HL-60/S4 (cell line): ENCODE data around the gene NTMT1.

Source experiments
- in situ Hi-C: fragments of 300-500 bp; cut with MboI; formaldehyde crosslinking; loops from 2 replicates; pipeline ENCODE4 v1.14.3; 2022; ENCODE audit warnings: low sequenced_read_pairs

The NTMT1 gene

DNA sequence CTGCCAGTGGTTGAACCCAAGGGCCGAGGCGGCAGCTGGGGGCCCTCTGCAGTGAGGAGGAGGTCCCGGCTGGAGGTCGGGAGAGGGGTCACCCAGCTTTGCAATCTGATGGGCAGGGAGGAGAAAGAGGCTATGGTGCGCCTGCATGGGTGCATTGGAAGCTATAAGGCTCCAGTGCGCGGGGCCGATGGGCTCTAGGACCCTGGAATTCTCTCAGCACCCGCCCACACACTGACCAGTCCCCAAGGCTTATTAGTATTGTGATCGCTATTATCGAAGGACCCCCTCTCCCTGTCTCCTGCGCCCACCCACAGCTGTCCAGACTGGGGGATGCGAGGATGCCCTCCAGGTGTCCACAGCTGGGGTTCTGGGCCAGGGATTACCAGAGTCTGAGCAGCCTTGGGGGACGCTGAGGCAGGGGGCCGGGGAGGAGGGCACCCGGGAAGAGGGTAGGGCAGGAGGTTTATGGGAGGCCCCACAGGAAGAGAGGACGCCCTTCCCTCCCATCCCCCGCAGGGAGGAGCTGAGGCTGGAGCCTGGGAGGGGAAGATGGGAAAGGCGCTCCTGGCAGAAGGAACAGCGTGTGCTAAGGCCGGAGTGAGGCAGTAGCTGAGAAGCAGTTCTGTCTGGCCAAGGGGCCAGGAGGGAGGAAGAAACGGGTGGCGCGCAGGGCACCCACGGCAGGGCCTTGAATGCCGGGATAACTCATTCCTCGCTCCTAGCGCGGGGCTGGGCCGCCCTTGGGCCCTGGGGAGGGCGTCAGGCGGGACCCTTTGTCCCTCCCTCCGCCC, 29.2 kb upstream of the NTMT1 start:
- in situ Hi-C loops: no loop called here

DNA sequence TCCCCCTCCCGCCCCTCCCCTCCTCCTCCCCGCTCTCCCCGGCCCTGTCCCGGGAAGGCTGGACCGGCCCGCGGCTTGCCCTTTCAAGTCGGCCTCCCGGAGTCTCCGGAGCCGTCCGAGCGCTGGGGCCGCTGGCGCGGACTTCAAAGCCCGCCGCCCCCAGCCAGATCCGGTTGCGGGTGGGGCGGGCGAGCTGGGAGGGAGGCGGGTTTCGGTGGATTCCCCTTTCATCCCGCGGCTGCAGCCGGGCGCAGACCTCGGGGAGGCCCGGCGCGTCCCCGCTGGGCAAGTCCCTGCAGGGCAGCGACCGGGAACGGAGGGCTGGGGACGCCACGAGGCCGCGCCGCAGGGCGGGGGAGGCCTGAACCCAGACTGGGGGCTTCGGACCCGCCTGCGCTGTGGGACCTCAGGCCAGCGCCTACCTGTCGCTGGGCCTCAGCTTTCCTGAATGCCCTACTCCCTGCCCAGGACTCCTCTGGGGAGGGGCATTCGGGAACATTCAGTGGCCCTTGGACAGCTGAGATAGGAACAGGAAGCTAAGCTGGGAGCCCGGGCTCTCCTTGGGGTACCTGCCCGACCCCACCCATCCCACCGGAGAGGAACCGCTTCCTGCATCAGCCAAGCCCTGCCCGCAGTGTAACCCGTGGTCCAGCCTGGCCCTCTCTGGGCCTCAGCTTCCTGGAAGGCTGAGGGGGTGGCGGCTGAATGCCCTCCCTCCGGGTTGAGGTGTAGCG, 28.4 kb upstream of the NTMT1 start:
- in situ Hi-C loops: no loop called here

DNA sequence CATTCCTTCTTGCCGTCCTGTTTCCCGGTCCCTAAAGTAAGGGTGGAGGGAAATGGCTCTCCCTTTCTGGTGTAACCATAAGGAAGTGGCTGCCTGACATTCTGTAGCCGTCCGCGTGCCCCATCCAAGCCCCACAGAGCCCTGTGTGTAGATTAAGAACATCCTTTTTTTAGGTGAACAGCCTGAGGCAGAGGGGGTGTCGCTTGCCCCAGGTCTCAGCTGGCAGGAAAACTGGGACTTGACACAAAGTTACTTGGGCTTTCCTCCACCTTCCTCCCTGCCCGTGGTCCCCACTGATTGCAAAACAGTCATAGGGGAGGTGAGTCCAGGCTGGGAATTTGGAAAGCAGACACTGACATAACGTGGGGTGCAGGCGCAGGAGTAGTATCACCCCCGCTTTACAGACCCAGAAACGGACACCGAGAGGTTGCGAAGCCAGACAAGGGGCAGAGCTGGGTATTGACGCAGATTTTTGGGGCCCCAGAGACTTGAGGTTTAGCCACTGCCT, 27.8 kb upstream of the NTMT1 start:
- in situ Hi-C loops: no loop called here

DNA sequence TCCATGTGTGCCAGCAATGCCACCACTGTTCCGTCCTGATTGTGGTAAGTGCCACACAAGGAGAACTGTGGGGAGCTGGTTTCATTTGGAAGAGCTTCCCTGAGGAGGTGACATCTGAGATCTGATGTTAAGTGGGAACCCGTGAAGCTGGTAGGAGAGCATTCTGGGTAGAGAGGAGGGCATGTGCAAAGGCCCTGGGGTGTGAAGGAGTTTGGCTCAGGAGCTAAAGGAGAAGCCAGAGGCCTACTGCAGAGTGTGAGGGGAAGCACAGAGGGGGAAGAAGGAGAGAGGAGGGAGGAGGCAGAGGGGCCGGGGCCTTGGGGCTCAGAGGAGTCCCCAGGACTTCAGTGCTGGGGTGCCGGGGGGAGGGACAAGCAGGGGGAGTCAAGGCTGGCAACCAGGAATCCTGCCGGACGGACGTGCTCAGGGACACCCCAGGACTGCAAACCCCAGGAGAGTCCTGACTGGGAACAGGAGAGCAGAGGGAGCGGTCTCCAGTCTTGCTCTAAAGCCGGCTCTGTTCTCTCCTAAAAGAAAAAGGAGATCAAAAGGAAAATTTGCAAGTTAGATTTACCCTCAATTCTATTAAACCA, 24.8 kb upstream of the NTMT1 start:
- in situ Hi-C loops: no loop called here

DNA sequence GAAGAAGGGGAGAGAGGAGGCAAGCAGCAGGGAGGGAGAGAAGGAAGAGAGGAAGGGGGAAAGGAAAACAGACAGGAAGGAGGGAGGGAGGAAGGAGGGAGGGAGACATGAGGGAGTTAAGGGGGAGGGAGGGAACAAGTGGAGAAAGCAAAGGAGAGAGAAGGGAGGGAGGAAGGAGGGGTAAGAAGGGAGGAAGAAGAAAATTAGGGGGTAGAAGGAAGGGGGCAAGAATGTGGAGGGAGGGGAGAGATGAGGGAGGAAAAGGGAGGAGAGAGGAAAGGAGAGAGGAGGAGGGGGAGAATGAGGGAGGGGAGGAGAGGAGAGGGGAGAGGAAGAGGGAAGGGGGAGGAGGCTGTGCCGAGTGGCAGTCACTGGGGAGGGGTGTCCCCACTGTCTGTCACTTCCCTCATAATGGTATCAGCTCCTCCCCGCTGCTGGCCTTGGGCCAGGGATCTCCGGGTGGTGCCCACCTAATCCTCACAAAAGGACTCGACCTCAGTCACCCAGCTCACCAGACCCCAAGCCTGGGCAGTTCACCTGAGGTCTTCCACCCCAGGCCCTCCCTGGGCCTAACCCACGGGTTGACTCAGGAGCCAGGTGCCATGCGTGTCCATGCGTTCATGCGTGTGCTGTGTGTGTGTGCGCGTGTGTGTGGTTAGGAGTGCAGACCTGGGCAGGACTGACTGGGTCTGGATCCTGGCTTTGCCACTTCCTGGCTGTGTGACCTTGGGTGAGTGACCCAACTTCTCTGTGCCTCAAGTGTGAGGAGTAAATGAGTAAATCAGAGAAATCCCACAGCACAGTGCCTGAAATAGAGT, 23.2 kb upstream of the NTMT1 start:
- in situ Hi-C loops: no loop called here

DNA sequence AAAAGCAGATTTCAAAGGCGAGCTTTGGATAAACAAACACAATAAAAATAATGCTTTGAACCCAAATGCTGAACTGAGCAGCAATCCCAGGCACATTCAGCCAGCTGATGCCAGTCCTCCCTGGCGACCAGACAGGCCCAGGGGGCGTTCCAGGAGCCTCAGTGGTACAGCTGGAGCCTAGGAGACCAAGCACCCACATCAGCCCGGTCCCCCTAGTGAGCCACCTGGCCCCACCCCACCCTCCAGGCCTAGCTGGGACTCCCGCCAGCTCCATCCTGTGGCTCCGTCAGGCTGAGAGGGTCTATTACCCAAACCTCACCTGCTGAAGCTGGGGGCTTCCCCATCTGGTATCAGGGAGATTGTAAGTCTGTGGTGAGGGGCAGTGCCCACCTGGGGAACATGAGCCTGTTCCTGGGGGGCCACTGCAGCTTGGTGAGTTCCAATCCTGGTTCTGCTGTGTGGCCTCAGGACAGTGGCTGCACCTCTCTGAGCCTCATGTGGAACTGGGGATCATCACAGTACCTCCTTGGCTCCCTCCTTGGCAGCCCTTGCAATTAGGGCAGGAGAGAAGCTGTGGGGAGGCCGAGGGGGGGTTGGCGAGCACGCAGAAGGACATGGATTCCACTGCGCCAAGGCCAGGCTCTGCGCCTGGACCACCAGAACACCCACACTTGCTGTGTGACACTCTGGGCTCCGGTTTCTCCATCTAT, 21.8 kb upstream of the NTMT1 start:
- in situ Hi-C loops: no loop called here

DNA sequence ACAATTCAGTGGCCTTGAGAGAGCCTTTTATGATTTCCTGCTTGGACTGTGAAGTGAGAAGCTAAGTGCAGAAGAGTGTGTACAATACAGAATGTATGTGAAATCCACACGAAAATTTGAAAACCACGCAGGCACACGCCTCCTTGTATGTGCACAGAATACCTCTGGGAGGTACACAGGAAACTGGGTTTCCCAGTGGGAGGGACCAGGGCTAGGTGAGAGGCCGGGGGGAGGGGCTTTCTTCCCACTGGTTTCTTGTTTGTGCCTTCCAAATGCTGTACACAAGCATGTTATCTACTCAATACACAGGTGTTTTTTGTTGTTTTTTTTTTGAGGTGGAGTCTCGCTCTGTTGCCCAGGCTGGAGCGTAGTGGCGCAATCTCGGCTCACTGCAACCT, 21.2 kb upstream of the NTMT1 start:
- in situ Hi-C loops: no loop called here

DNA sequence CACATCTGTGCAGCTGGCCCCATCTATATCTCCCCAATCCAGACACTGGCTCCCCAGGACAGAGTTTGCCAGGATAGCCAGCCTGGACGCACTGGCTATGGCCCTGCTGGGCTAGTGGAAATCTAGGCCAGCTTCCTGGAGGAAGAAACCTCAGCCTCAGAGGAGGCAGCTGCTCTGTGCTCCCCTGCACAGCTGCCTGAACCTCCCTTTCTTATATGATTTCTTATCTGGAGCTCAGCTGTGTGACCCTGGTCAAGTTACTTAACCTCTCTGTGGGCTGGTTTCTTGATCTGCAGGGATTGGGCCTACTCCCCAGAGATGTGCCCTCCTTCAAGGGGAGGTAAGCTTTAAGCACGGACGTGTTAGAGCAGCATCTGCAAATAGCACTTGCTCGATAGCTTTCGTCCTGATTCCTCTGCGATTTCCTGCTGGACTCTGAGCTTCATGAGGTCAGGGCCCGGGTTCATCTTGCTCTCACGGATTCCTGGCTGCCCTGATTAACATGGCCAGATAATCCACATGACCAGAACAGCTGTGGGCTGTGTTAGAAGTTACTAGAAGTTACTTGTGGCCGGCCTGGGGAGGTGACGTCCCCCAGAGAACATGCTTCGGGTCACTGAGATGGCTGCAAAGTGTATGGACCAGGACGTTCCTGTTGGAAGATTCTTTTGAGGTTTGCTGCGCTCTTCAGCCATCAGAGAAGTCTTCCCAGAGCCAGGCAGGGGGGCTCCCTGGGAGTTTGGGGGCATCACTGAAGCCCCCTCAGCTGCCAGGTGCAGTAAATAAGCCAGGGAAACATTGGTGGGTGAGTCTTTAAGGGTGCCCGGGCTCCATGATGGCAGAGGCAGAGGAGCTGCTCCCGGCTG, 19.6 kb upstream of the NTMT1 start:
- in situ Hi-C loops: no loop called here

DNA sequence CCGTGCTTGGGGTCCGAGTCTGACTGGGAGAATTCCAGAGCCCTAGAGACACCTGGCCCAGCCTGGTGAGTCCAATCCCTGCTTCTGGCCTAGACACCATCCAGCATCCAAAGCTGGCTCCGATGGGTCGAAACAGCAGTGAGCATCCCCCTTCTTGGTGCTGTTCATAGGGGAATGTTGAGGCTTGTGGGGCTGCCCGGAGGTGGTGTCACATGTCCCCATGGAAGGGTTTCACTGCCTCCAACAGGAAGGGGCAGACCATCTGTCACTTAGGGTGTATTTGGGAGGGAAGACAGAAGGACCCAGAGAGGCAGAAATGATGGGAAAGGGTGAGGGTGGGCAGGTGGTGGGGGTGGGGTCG, 19.0 kb upstream of the NTMT1 start:
- in situ Hi-C loops: no loop called here

DNA sequence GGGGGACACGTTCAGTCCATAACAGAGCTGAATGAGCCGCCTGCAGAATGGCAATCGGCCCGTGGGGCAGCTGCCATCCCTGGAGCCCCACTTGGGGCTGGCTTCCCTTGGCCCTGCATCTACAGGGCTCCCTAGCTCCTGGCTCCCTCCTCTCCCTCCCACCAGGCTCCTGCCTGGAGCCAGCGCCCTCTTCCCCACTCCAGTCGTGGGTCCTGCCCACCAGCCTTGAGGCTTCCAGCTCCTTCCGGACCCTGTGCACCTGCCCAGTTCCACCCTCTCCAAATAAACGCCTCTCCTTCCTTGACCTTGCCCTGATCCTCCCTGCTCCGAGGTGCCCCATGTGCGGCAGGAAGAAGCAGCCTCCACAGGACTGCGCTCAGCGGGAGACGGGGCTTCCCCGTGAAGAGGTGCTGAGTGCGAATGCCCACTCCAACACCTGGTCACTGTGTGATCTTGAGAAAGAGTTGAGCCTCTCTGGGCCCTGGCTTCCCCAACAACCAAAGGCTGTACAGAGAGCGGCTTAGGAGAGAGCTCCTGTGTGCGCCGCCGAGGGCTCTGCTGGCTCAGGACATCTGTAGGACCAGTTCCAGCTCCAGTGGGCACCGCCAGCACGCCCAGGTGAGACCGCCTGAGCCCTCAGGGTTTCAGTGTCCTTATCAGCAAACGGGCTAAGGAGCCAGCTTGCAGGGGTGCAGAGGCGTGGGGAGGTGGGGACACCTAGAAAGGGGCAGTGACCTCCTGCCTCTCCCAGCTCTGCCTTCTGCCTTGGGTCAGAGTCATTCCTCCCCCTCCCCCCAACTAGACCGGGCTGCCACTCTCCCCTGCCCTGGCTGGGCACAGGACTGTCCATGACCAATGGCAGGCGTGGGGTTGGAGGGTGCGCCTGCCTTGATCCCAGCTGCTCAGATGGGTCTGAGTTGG, 17.1 kb upstream of the NTMT1 start:
- in situ Hi-C loops: no loop called here

DNA sequence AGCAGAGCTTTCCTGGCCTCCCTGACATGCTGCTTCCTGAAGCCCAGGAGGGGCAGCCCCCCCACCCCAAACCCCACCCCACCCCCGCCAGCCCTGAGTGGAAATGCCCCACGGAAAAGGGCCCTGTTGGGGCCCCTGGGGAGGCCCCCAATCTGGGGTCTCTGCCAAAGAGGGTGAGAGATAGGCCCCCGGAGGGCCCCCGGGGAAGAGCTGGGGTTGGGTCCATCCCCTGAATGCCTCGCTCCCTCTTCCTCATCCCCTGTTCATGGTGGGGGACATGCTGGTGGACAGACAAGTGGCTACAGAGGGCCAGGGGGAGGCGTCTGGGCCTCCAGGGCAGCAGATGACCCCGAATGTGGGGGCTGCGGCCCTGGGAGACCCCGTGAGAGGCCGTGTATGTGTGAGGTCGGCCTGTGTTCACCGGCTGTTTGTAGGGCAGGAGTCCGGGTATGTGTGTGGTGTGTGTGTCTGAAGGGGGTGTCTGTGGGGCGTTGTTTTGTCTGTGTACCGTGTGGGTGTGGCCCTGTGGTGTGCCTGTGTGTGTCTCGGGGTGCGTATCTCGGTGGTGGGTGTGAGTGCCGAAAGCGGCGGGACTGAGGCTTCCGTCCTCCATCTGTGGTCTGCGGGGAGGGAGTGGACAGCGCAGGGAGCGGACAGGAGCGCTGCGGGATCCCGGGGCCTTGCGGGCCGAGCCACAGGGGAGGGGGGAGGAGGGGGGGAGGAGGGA, 16.3 kb upstream of the NTMT1 start:
- in situ Hi-C loops: no loop called here

DNA sequence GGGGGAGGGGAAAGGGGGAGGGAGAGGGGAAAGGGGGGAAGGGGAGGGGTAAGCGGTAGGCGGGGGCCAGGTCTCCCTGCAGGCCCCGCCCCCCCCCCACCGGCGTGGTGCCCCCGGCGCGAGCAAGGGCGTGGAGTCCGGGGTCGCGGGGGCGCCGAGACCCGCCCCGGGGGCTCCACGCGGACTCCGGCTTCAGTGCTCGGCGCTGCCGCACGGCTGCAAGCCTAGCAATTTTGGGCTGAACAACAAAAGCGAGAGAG, 15.8 kb upstream of the NTMT1 start:
- in situ Hi-C loops: no loop called here

DNA sequence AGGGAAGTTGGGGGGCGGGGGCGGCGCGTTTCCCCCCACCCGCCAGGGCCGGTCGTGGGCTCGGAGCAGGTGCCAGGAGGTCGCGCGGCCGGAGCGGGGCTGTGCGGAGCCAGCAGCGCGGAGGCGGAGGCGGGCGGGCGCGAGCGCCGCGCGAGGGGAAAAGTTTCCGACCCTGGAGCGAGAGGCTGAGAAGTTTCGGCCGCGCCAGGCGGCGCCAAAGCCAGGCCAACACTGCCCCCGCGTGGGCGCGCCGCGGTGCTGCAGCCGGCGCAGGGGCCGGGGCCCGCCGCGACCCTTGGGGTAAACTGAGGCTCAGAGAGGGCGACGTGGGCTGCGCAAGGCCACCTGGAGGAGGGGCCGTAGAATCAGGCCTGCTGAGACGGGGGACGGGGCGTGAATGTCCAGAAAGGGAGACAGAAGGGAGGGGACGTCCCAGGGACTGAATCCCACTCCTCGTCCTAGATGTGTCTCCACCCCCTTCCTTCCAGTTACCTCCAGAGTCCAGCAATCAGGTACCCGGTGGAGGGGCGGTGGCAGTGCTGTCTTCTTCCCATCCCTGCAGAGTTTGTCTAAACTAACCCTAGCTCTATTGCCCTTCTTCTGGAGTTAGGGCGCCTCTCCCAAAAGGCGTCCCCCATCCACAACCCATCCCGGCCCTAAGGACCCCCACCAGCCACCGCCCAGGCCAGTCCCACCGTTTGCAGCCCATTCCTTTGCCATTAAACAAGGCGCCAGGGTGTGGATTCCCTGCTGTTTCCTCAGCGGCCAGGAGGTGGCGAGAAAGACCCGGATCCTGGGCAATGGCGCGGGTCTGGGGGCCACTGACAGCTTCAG, 15.3 kb upstream of the NTMT1 start:
- in situ Hi-C loops: no loop called here

DNA sequence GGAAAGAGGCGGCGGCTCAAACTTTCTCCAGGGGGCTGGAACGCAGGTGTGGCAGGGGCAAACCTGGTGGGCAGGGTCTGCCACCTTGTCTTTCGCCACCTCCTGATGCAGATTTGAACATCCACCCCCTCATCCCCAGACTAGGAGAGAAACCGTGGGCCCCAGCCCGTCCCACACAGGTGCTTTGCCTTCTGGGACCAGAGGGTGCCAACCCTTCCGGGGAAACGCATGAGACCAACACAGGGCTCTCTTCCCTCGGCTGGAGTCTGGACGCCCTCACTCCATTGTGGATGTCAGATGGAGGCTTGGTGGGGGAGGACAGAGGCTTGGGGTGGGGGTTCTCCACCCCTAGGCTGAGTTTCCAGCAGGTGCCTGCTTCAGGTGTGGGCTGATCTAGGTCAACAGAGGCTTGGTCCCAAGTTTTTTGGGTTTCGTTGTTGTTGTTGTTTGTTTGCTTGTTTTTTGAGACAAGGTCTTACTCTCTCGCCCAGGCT, 14.6 kb upstream of the NTMT1 start:
- in situ Hi-C loops: no loop called here

DNA sequence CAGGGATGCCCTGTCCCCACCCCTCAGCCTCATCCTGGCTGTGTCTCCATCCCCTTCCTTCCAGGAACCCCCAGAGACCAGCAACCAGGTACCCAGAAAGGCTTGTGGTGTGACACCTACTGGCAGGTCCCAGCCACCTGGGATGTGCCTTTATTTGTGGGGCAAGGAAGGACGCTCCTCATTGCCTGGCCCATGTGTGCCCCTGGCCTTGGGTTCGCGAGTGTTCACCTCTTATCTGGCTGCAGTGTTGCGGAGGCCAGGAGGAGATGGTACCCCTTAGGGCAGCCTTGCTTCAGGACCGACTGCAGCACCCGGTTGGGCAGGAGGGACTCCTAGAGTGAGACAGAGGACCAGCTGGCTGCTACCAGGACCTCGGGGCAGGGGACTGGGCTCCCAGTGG, 13.8 kb upstream of the NTMT1 start:
- in situ Hi-C loops: no loop called here

DNA sequence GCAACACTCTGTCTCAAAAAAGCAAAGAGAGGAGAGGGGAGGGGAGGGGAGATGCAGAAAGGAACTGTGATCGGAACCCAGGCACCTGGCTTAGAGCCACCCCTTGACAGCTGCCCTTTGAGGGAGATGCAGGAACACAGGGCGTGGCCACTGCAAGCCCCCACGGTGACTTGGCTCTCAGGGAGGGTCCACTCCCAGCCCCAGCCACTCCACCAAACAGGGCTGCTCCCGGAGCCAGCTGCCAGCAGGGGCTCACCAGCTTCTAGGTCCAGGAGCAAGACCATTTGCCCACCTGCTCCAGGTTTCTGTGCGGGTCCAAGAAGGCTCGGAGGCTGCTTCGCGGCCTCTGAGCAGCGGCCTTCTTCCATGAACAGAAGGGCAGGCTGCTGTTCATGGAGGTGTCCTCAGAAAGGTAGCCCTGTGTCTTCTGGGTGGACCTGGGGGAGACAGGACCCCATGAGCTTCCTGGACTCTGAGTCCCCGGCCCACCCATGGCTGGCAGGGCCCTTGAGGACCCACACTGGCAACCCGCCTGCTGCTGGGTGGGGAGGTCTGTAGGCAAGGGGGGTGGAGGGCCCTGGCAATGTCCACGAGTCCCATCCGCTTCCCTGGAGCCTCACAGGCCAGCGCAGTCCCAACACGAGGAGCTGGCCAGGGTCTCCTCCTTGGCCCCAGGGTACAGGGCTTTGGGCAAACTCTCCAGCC, 13.0 kb upstream of the NTMT1 start:
- in situ Hi-C loops: no loop called here
